K562 (cell line): ENCODE results near the gene CRADD. TPM values are rescaled to one million over a fixed set of nuclear protein-coding genes. Genes with fewer than 3 reads are reported as not detected.
A peak's percentile ranks its signal among the peaks of the same experiment; 100 is the strongest.

Source experiments
- CBFA2T3 ChIP-seq: fragments of 450-650 bp; IDR thresholded peaks from 2 replicates; pipeline ENCODE4 v1.6.1; 2017
- ESRRB ChIP-seq: fragments of 250-450 bp; sonication (Bioruptor Pico); IDR thresholded peaks from 2 replicates; pipeline ENCODE4 v1.5.0; 2020; ENCODE audit warnings: mild to moderate bottlenecking, moderate library complexity, borderline replicate concordance
- GATA2 ChIP-seq: sonication (generic); formaldehyde crosslinking; IDR thresholded peaks from 2 replicates; pipeline ENCODE4 v1.4.0; 2020; ENCODE audit warnings: mild to moderate bottlenecking, missing genetic modification reagents
- GTF2B ChIP-seq: IDR thresholded peaks from 2 replicates; pipeline ENCODE4 v1.6.1; 2011; ENCODE audit not compliant: insufficient read length; ENCODE audit errors: extremely low read depth
- HINFP ChIP-seq: fragments of 450-650 bp; conservative IDR thresholded peaks from 2 replicates; pipeline ENCODE4 v1.6.1; 2016; ENCODE audit warnings: missing genetic modification characterization, low read depth, mild to moderate bottlenecking, control low read depth, missing compliant biosample characterization
- HMG20A ChIP-seq: fragments of 450-650 bp; formaldehyde crosslinking; conservative IDR thresholded peaks from 2 replicates; pipeline ENCODE4 v1.4.0; 2020; ENCODE audit warnings: mild to moderate bottlenecking, mixed read lengths
- MNT ChIP-seq, 2 experiments: fragments of 450-650 bp; conservative IDR thresholded peaks; 2 replicates each; pipeline ENCODE4 v1.6.1; 2017; ENCODE audit warnings: mild to moderate bottlenecking in 2 of 2, moderate library complexity in 2 of 2
- NBN ChIP-seq: fragments of 450-650 bp; IDR thresholded peaks from 2 replicates; pipeline ENCODE4 v1.6.1; 2016; ENCODE audit warnings: low read depth, mild to moderate bottlenecking
- NR2C1 ChIP-seq, 2 experiments: fragments of 450-650 bp; IDR thresholded peaks; 2 replicates each; pipeline ENCODE4 v1.6.1; 2017; ENCODE audit warnings: mild to moderate bottlenecking in 2 of 2, antibody characterized with exemption in 1 of 2, inconsistent platforms in 1 of 2, missing compliant biosample characterization in 1 of 2, missing genetic modification characterization in 1 of 2
- NRF1 ChIP-seq, 2 experiments: fragments of 450-650 bp; IDR thresholded peaks in 1 of 2; conservative IDR thresholded peaks in 1 of 2; 2 replicates each; pipeline ENCODE4 v1.6.1; 2014; ENCODE audit warnings: mild to moderate bottlenecking in 2 of 2
- PKNOX1 ChIP-seq: fragments of 450-650 bp; IDR thresholded peaks from 2 replicates; pipeline ENCODE4 v1.6.1; 2016
- POLR2H ChIP-seq: IDR thresholded peaks from 2 replicates; pipeline ENCODE4 v1.6.1; 2016; ENCODE audit warnings: missing genetic modification characterization, low read depth, mild to moderate bottlenecking, control low read depth, missing compliant biosample characterization, moderate library complexity
- RBBP5 ChIP-seq: fragments of 200-600 bp; sonication (generic); IDR thresholded peaks from 2 replicates; pipeline ENCODE4 v1.6.1; 2012; ENCODE audit warnings: borderline replicate concordance, mild to moderate bottlenecking, low read length, control low read depth, inconsistent platforms; ENCODE audit not compliant: insufficient read depth, poor library complexity, severe bottlenecking
- TEAD4 ChIP-seq, 2 experiments: sonication (generic) in 1 of 2; formaldehyde crosslinking in 1 of 2; IDR thresholded peaks; 2 replicates each; pipeline versions ENCODE4 v1.6.1 to v1.8.0; 2012 to 2022; ENCODE audit warnings: borderline replicate concordance in 1 of 2, inconsistent platforms in 1 of 2, low read length in 1 of 2, mild to moderate bottlenecking in 1 of 2, missing genetic modification reagents in 1 of 2
- XRCC3 ChIP-seq: fragments of 450-650 bp; IDR thresholded peaks from 2 replicates; pipeline ENCODE4 v1.6.1; 2017; ENCODE audit warnings: mild to moderate bottlenecking, moderate library complexity
- ZKSCAN8 ChIP-seq: fragments of 200-800 bp; sonication (Bioruptor generic); IDR thresholded peaks from 2 replicates; pipeline ENCODE4 v1.6.1; 2016; ENCODE audit warnings: missing genetic modification characterization, missing compliant biosample characterization
- ZNF347 ChIP-seq: fragments of 450-650 bp; formaldehyde crosslinking; IDR thresholded peaks from 2 replicates; pipeline ENCODE4 v1.4.0; 2020; ENCODE audit warnings: low read depth, mild to moderate bottlenecking, moderate library complexity
- ZNF583 ChIP-seq: fragments of 250-450 bp; sonication (Bioruptor Pico); IDR thresholded peaks from 2 replicates; pipeline ENCODE4 v1.4.0; 2020
- ZNF586 ChIP-seq: fragments of 450-650 bp; formaldehyde crosslinking; conservative IDR thresholded peaks from 2 replicates; pipeline ENCODE4 v1.4.0; 2020; ENCODE audit warnings: mild to moderate bottlenecking, moderate library complexity
- ZNF644 ChIP-seq: fragments of 200-800 bp; sonication (Bioruptor generic); IDR thresholded peaks from 2 replicates; pipeline ENCODE4 v1.6.1; 2016; ENCODE audit warnings: low read depth, missing genetic modification characterization, missing compliant biosample characterization
- ZNF766 ChIP-seq: fragments of 200-800 bp; sonication (Bioruptor generic); conservative IDR thresholded peaks from 2 replicates; pipeline ENCODE4 v1.6.1; 2016; ENCODE audit warnings: missing genetic modification characterization, missing compliant biosample characterization
- polyA plus RNA-seq, 8 experiments: library from polyadenylated mRNA; depleted of rRNA in 4 of 8; stranded (reverse) in 5 of 8; unstranded in 3 of 8; fragments of >200 nt; fragmentation: Nextera tagmentation in 2 of 8; fragmentation: Illumina TruSeq in 1 of 8; extraction: Ambion mirVana in 2 of 8; extraction: Trizol in 1 of 8; gene quantifications; 2 replicates each; pipeline versions ENCODE4 v1.2.1 to v1.2.3, GENCODE V29; 2011 to 2014; ENCODE audit warnings: inconsistent platforms in 1 of 8, missing spikeins in 1 of 8
- total RNA-seq, 7 experiments: library from RNA; depleted of rRNA in 6 of 7; stranded (reverse); fragments of >200 nt in 6 of 7; fragmentation: Illumina TruSeq in 2 of 7; extraction: Trizol in 2 of 7; gene quantifications; 2 replicates each; pipeline versions ENCODE4 v1.2.1 to v1.2.3, GENCODE V29; 2011 to 2021; ENCODE audit warnings: low replicate concordance in 1 of 7

CRADD gene
- total and polyA plus RNA-seq, 9 of the 15 experiments (the other 6 are each of a cell fraction or from before 2014, with no cell fraction given) = 20.5 to 41.1 (median 25.9) TPM

- 0 out of 4 replicates have a peak, but pooled peaks of 1 of the 2 experiments have one; percentile 28 for TF ChIP-seq MNT (conservative IDR thresholded peaks at IDR 0.05)
- TF ChIP-seq ZNF644 (tag) = peak; percentile 80
- TF ChIP-seq POLR2H = peak; percentile 54
- TF ChIP-seq TEAD4 (IDR thresholded peaks at IDR 0.05; ENCODE audit: low read length) = peak; percentile 69; the same call in 1 of the 2 replicates
- no peak for TF ChIP-seq TEAD4 (CRISPR knock-in tag; IDR thresholded peaks at IDR 0.05; ENCODE audit: borderline replicate concordance)
- no peak for TF ChIP-seq HMG20A
- no peak for TF ChIP-seq GTF2B
- TF ChIP-seq RBBP5 = peak; percentile 27
- TF ChIP-seq XRCC3 = no peak
- peak; percentile 88 for TF ChIP-seq ZNF766 (CRISPR knock-in tag)
- 0 out of 2 replicates have a peak, but pooled peaks have one; percentile 44 for TF ChIP-seq GATA2
- TF ChIP-seq NR2C1 (IDR thresholded peaks at IDR 0.05) = no peak
- TF ChIP-seq NR2C1 (tag; IDR thresholded peaks at IDR 0.05) = 0 out of 2 replicates have a peak, but pooled peaks have one; percentile 8
- TF ChIP-seq CBFA2T3 = peak; percentile 71
- peak; percentile 75; the same call in 1 of the 2 replicates for TF ChIP-seq ZNF583 (CRISPR knock-in tag)
- no peak for TF ChIP-seq ZNF586
- TF ChIP-seq ESRRB (CRISPR knock-in tag) = no peak
- TF ChIP-seq NRF1 (conservative IDR thresholded peaks at IDR 0.05 in 1 of 2, IDR thresholded peaks at IDR 0.05 in 1 of 2) = no peak
- peak; percentile 65 for TF ChIP-seq PKNOX1
- no peak for TF ChIP-seq ZNF347 (CRISPR knock-in tag)
- 0 out of 2 replicates have a peak, but pooled peaks have one; percentile 20 for TF ChIP-seq ZKSCAN8 (CRISPR knock-in tag)
- TF ChIP-seq HINFP (tag) = 0 out of 2 replicates have a peak, but pooled peaks have one; percentile 31
- peak; percentile 63; the same call in 1 of the 2 replicates for TF ChIP-seq NBN
Measured at GRCh38 chr12:93757792-93758694, 80.9 kb downstream of the CRADD start (continued).
